ENCODE results near the gene ADORA1.

- TF ChIP-seq CTCF (IDR thresholded peaks at IDR 0.05) = no peak
- no peak for TF ChIP-seq POLR2A (IDR thresholded peaks at IDR 0.05)
These were observed 60.3 kb downstream of the ADORA1 start for GRCh38 chr1:203187689-203188264.

Data from esophagus squamous epithelium (tissue), 4 donors.